GM21390 (cell line): ENCODE measurements around the gene FBLN5.

Experiments used
- ATAC-seq: cut with Tn5 transposase; IDR thresholded peaks from one replicate; pipeline ENCODE4 v1.9.1; 2021; ENCODE audit not compliant: unreplicated experiment

FBLN5 gene

GRCh38 chr14:91835197-91835919 is 112.1 kb downstream of the FBLN5 start:
- ATAC-seq = peak; percentile 24

GRCh38 chr14:91834571-91834970 is 112.9 kb downstream of the FBLN5 start:
- no peak for ATAC-seq

- ATAC-seq = no peak
Observed at GRCh38 chr14:91831337-91831736, 116.2 kb downstream of the FBLN5 start.

- peak; percentile 76 for ATAC-seq
Observed at GRCh38 chr14:91830777-91831176, 116.7 kb downstream of the FBLN5 start.

- ATAC-seq = no peak
Observed at GRCh38 chr14:91829511-91829910, 118.0 kb downstream of the FBLN5 start.

GRCh38 chr14:91827746-91828145 is 119.7 kb downstream of the FBLN5 start:
- ATAC-seq = no peak
